Urinary bladder (tissue), 4 donors: ENCODE data around the gene KRT2. TPM values are rescaled to one million over a fixed set of nuclear protein-coding genes. Genes with fewer than 3 reads are reported as not detected.

Experiments used
- DNase-seq: peaks from one replicate; pipeline ENCODE4 v3.0.0-alpha.2; 2015; ENCODE audit errors: extremely low spot score
- H3K27ac ChIP-seq: one replicate; pipeline ENCODE4 v1.5.1; 2013; ENCODE audit warnings: low read depth, mild to moderate bottlenecking, moderate library complexity
- H3K36me3 ChIP-seq: one replicate; pipeline ENCODE4 v1.6.1; 2013; ENCODE audit warnings: mild to moderate bottlenecking, moderate library complexity; ENCODE audit not compliant: insufficient read depth
- H3K4me1 ChIP-seq: one replicate; pipeline ENCODE4 v1.6.1; 2013; ENCODE audit warnings: mild to moderate bottlenecking, moderate library complexity; ENCODE audit not compliant: insufficient read depth
- H3K4me3 ChIP-seq: one replicate; pipeline ENCODE4 v1.5.1; 2013; ENCODE audit warnings: low read depth, low read length
- WGBS: extraction: QIAGEN DNeasy Blood & Tissue Kit; methylation state at CpG from one replicate; pipeline ENCODE4 v1.1.7; 2013; 5-methylcytosine and 5-hydroxymethylcytosine counted together
- polyA plus RNA-seq: library from polyadenylated mRNA; stranded (reverse); fragments of 200-250 nt; gene quantifications from one replicate; pipeline ENCODE4 v1.2.3, GENCODE V29; 2013
- total RNA-seq: library from RNA; depleted of rRNA; stranded (reverse); fragments of >200 nt; gene quantifications from one replicate; pipeline ENCODE4 v1.2.3, GENCODE V29; 2014
- donor health status: healthy with polysubstance abuse.
- donor health status: healthy.

Gene KRT2
- total and polyA plus RNA-seq, 2 donors, result not detected

- H3K36me3 ChIP-seq, result no peaks in the 10 kb centered on the region
- no peak overlapping the region for H3K4me3 ChIP-seq
- no peaks in the 10 kb centered on the region for H3K4me1 ChIP-seq
- no peak overlapping the region for H3K27ac ChIP-seq
- no peak for DNase-seq
- WGBS, result 74% methylated on average over 2 of the region's 2 CpGs
Measured at GRCh38 chr12:52627395-52628110, 24.5 kb downstream of the KRT2 start.

GRCh38 chr12:52622349-52622748 is 29.7 kb downstream of the KRT2 start:
- Histone ChIP-seq H3K4me3 (no peak overlapping the region), H3K4me1 (no peaks in the 10 kb centered on the region), H3K36me3 (no peaks in the 10 kb centered on the region), H3K27ac (no peak overlapping the region)
- DNase-seq, result no peak
- 78% methylated on average over 5 of the region's 5 CpGs for WGBS

- WGBS, result 75% methylated on average over 2 of the region's 2 CpGs
- Histone ChIP-seq H3K27ac (no peak overlapping the region), H3K4me3 (no peak overlapping the region), H3K4me1 (no peaks in the 10 kb centered on the region), H3K36me3 (no peaks in the 10 kb centered on the region)
- DNase-seq, result no peak
Measured at GRCh38 chr12:52618866-52619265, 33.1 kb downstream of the KRT2 start.

GRCh38 chr12:52618216-52618615 is 33.8 kb downstream of the KRT2 start, which contains the start of gene KRT73:
Gene KRT73, minus strand, starts transcription at chr12:52618559. Its CDS starts 35 bp downstream, at chr12:52618524.
- 91% methylated on average over 14 of the region's 14 CpGs for WGBS
- DNase-seq, result no peak
- Histone ChIP-seq H3K4me1 (no peaks in the 10 kb centered on the region), H3K27ac (no peak within 1 kb of the TSS), H3K36me3 (no peaks in the 10 kb centered on the region), H3K4me3 (no peak within 1 kb of the TSS)

- Histone ChIP-seq H3K27ac (no peak overlapping the region), H3K4me1 (no peaks in the 10 kb centered on the region), H3K36me3 (no peaks in the 10 kb centered on the region), H3K4me3 (no peak overlapping the region)
- WGBS, result 88% methylated on average over 7 of the region's 7 CpGs
- no peak for DNase-seq
Measured at GRCh38 chr12:52617403-52617785, 34.6 kb downstream of the KRT2 start.

- Histone ChIP-seq H3K27ac (no peak overlapping the region), H3K4me3 (no peak overlapping the region), H3K4me1 (no peaks in the 10 kb centered on the region), H3K36me3 (no peaks in the 10 kb centered on the region)
- DNase-seq, result no peak
- WGBS, result 82% methylated on average over 10 of the region's 10 CpGs
Measured at GRCh38 chr12:52616680-52617402, 35.2 kb downstream of the KRT2 start.

- H3K4me1 ChIP-seq, result no peaks in the 10 kb centered on the region
- DNase-seq, result no peak
- no peak overlapping the region for H3K27ac ChIP-seq
- no peak overlapping the region for H3K4me3 ChIP-seq
- 88% methylated on average over 9 of the region's 9 CpGs for WGBS
- no peaks in the 10 kb centered on the region for H3K36me3 ChIP-seq
Measured at GRCh38 chr12:52615912-52616311, 36.1 kb downstream of the KRT2 start.

- DNase-seq, result no peak
- no peak overlapping the region for H3K27ac ChIP-seq
- no peaks in the 10 kb centered on the region for H3K36me3 ChIP-seq
- WGBS, result 71% methylated on average over 6 of the region's 6 CpGs
- H3K4me3 ChIP-seq, result no peak overlapping the region
- H3K4me1 ChIP-seq, result no peaks in the 10 kb centered on the region
Measured at GRCh38 chr12:52615208-52615868, 36.7 kb downstream of the KRT2 start.

GRCh38 chr12:52614381-52615207 is 37.4 kb downstream of the KRT2 start:
- Histone ChIP-seq H3K27ac (no peak overlapping the region), H3K4me1 (no peaks in the 10 kb centered on the region), H3K4me3 (no peak overlapping the region), H3K36me3 (no peaks in the 10 kb centered on the region)
- 90% methylated on average over 10 of the region's 10 CpGs for WGBS
- no peak for DNase-seq

GRCh38 chr12:52613384-52614030 is 38.5 kb downstream of the KRT2 start:
- Histone ChIP-seq H3K4me3 (no peak overlapping the region), H3K4me1 (no peaks in the 10 kb centered on the region), H3K36me3 (no peaks in the 10 kb centered on the region), H3K27ac (no peak overlapping the region)
- WGBS, result 96% methylated on average over 9 of the region's 9 CpGs
- no peak for DNase-seq

GRCh38 chr12:52612431-52613383 is 39.3 kb downstream of the KRT2 start:
- Histone ChIP-seq H3K27ac (no peak overlapping the region), H3K4me3 (no peak overlapping the region), H3K4me1 (no peaks in the 10 kb centered on the region), H3K36me3 (no peaks in the 10 kb centered on the region)
- 82% methylated on average over 5 of the region's 5 CpGs for WGBS
- no peak for DNase-seq

- WGBS, result 94% methylated on average over 6 of the region's 6 CpGs
- Histone ChIP-seq H3K36me3 (no peaks in the 10 kb centered on the region), H3K4me3 (no peak overlapping the region), H3K4me1 (no peaks in the 10 kb centered on the region), H3K27ac (no peak overlapping the region)
- DNase-seq, result no peak
Measured at GRCh38 chr12:52611080-52611468, 40.9 kb downstream of the KRT2 start.
